ENCODE measurements around the gene GIMAP8. TPM values are rescaled to one million over a fixed set of nuclear protein-coding genes. Genes with fewer than 3 reads are reported as not detected.
A peak's percentile ranks its signal among the peaks of the same experiment; 100 is the strongest.

The GIMAP8 gene
- total RNA-seq, 4 donors from 2014 or later = 7.5 to 34.5 (median 20.0) TPM

DNA sequence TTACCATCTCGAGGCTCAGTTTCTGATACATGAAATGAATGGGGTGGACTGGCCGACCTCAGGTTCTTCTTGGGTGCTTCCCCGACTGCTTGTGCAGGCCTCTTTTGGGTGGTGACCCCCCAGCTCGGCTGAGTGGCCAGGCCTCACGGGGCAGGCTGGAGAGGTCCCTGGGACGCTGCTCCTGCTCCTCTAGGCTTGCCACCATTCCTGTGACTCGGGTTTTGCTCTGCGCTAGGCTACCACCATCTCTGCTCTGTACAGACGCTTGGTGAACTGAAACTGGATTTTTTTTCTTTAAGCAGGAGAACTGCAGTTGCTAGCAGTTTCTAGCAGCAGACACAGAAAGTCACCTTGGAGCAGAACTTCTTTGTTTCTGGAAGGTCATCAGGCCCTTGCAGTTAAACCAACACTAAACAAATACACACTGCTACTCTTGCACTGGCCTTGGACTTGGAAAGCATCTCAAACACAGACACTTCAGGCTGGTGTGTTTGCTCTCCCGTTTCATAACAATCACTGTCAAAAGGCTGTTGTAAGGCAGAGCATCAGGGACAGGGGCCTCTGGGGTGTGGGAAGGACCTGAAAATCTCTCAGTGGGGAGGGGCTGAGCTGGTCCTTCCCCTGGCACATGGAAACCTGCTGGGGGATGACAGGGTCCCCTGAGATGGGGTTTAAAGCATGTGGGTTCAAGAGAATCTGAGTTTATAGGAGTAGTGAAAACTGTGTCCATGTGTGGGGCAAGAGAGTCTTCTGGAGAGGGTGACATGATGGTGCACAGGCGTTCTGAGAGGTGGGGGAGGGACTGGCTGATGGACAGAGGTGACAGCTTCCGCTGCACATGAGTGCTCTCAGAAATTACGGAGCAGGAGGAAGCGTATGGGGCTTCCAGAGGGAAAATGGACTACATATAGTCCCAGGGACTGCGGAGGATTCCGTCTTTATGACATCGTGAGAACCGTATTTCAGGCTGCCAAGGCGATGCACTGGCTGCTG lies 35.0 kb upstream of the GIMAP8 start:
- H3K9me3 ChIP-seq = no peaks in the 10 kb centered on the region
- intact Hi-C loops (cut with DNase I) = no loop called here
- 76% methylated on average over 16 to 19 of the region's 19 CpGs for WGBS, 2 donors
- no peaks in the 10 kb centered on the region for H3K27me3 ChIP-seq
- TF ChIP-seq, protein P1, sequence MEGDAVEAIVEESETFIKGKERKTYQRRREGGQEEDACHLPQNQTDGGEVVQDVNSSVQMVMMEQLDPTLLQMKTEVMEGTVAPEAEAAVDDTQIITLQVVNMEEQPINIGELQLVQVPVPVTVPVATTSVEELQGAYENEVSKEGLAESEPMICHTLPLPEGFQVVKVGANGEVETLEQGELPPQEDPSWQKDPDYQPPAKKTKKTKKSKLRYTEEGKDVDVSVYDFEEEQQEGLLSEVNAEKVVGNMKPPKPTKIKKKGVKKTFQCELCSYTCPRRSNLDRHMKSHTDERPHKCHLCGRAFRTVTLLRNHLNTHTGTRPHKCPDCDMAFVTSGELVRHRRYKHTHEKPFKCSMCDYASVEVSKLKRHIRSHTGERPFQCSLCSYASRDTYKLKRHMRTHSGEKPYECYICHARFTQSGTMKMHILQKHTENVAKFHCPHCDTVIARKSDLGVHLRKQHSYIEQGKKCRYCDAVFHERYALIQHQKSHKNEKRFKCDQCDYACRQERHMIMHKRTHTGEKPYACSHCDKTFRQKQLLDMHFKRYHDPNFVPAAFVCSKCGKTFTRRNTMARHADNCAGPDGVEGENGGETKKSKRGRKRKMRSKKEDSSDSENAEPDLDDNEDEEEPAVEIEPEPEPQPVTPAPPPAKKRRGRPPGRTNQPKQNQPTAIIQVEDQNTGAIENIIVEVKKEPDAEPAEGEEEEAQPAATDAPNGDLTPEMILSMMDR (IDR thresholded peaks at IDR 0.05) = no peak
- TF ChIP-seq POLR2A (IDR thresholded peaks at IDR 0.05) = no peak
- H3K4me3 ChIP-seq (replicated peaks in 1 of 3) = no peak overlapping the region
- H3K36me3 ChIP-seq = no peaks in the 10 kb centered on the region
- peak in 1 of 2 donors; percentile 33 for DNase-seq
- peak overlapping the region; percentile 41 to 81 (median 75) for H3K27ac ChIP-seq
- peaks cover 21 to 30% of the 10 kb centered on the region in 2 donors for H3K4me1 ChIP-seq

- Histone ChIP-seq H3K4me3 (replicated peaks in 1 of 3) (no peak overlapping the region), H3K4me1 (peaks cover 7 to 12% of the 10 kb centered on the region in 2 donors), H3K27me3 (no peaks in the 10 kb centered on the region), H3K36me3 (no peaks in the 10 kb centered on the region), H3K27ac (no peak overlapping the region), H3K9me3 (no peaks in the 10 kb centered on the region)
- intact Hi-C loops (cut with DNase I) = no loop called here
- no peak for TF ChIP-seq POLR2A (IDR thresholded peaks at IDR 0.05)
- TF ChIP-seq, protein P1 (IDR thresholded peaks at IDR 0.05) = no peak
- WGBS, 2 donors = 96 to 98% methylated on average over 9 to 10 of the region's 10 CpGs
- no peak for DNase-seq
Observed at GRCh38 chr7:150417239-150417638, 33.2 kb upstream of the GIMAP8 start.

DNA sequence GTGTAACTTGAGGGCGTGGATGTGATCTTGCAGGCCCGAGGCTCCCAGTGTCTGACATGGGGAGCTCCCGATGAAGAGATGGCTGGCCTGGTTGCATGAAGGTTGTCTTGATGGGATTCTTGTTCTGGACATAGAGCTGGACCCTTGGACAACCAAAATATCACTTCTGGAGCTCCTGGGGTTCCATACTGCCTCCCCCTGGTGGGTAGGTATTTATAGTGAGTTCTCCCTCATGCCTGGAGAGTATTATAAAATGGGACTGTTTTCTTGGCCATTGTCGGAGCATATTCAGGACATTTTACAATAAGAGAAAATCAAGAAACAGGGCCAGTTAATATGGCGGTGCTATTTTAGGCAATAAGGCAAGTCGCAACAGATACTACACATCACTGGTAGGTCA lies 32.6 kb upstream of the GIMAP8 start:
- intact Hi-C loops (cut with DNase I) = no loop called here
- 92 to 94% methylated on average over 6 of the region's 6 CpGs for WGBS, 2 donors

DNA sequence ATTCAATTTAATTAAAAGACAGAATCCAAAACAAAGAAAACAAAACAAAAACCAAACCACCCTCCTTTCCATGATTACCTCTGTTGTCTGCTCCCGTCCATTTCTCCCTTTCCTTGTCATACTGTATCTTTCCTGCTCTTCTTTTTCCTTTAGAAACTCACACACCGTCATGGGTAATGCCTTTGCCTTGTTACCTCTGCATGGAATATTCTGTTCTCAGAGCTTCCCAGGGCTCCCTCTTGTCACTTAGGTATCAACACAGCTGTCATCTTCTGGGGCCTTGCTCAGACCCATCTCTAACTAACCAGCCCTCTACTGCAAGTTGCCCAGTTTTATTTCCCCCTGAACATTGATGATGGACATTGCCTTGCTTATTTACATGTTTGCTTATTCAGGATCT lies 30.2 kb upstream of the GIMAP8 start:
- no peak for DNase-seq
- Histone ChIP-seq H3K27ac (no peak overlapping the region), H3K27me3 (no peaks in the 10 kb centered on the region), H3K4me1 (peaks cover 1 to 5% of the 10 kb centered on the region in 2 donors), H3K36me3 (no peaks in the 10 kb centered on the region), H3K9me3 (no peaks in the 10 kb centered on the region), H3K4me3 (replicated peaks in 1 of 3) (no peak overlapping the region)
- intact Hi-C loops (cut with DNase I) = loop anchor here (5.0 kb wide), 1 partner anchor 63 kb away; no protein-coding TSS in a partner anchor
- WGBS, 2 donors = 81 to 88% methylated on average over 2 of the region's 2 CpGs
- TF ChIP-seq, protein P1 (IDR thresholded peaks at IDR 0.05) = no peak
- TF ChIP-seq POLR2A (IDR thresholded peaks at IDR 0.05) = no peak

More for the DNA sequence above, 32.6 kb upstream of the GIMAP8 start:
- H3K27ac ChIP-seq = no peak overlapping the region
- no peaks in the 10 kb centered on the region for H3K27me3 ChIP-seq
- TF ChIP-seq, protein P1 (IDR thresholded peaks at IDR 0.05) = no peak
- no peak for TF ChIP-seq POLR2A (IDR thresholded peaks at IDR 0.05)
- no peak overlapping the region for H3K4me3 ChIP-seq (replicated peaks in 1 of 3)
- no peak for DNase-seq
- H3K9me3 ChIP-seq = no peaks in the 10 kb centered on the region
- peaks cover 7 to 8% of the 10 kb centered on the region in 2 donors for H3K4me1 ChIP-seq
- no peaks in the 10 kb centered on the region for H3K36me3 ChIP-seq
